Gastroesophageal sphincter (tissue), 3 donors: ENCODE measurements around the gene STS.

ENCODE experiments used
- EP300 ChIP-seq: sonication (generic); formaldehyde crosslinking; IDR thresholded peaks from one replicate; pipeline ENCODE4 v1.6.1; 2017; ENCODE audit warnings: antibody characterized with exemption, mild to moderate bottlenecking
- POLR2A ChIP-seq, 2 donors: fragments of 450-650 bp; IDR thresholded peaks; one replicate each; pipeline ENCODE4 v1.6.1; 2017; ENCODE audit warnings: antibody characterized with exemption in 2 of 2, mild to moderate bottlenecking in 2 of 2, moderate library complexity in 1 of 2
- POLR2AphosphoS5 ChIP-seq: sonication (generic); formaldehyde crosslinking; IDR thresholded peaks from one replicate; pipeline ENCODE4 v1.6.1; 2017; ENCODE audit warnings: antibody characterized with exemption
- TF ChIP-seq, protein P1 (sequence below), 4 experiments: fragments of 200-600 bp in 2 of 4; fragments of 450-650 bp in 2 of 4; sonication (generic) in 1 of 4; IDR thresholded peaks; one replicate each; pipeline ENCODE4 v1.5.1; 2017 to 2019; ENCODE audit warnings: antibody characterized with exemption in 4 of 4, mild to moderate bottlenecking in 2 of 4, moderate library complexity in 2 of 4

DNA sequence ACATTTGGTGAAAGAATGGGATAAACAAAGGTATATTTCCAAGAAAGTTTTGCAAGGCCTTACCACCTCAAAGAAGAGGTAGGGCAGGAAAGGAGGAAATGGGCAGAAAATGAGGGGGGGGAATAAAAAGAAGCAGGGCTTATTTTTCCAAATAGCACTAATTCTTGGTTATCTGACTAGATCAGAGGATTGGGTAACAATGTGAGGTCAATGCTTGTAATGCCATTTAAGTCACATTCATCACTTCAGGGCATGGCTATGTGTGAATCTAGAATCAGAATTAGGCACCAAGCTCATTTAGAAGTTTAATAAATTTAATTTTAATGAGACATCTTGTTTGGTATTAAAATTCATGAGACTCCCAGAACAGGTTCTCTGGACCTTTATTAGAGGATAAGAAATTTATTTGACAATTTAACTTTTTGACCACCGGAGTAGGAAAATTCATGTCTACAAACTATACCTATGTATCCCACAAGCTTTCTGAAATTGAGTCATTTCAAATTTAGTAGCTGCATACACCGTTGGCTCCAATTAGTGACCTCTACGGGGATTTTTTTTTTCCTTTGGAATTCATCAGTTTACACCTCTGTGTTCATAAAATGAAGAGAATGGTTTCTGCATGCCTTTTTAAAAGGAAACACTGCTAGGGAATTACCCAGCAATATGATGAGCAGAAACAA is 1.4 kb upstream of the STS start:
- TF ChIP-seq, protein P1, sequence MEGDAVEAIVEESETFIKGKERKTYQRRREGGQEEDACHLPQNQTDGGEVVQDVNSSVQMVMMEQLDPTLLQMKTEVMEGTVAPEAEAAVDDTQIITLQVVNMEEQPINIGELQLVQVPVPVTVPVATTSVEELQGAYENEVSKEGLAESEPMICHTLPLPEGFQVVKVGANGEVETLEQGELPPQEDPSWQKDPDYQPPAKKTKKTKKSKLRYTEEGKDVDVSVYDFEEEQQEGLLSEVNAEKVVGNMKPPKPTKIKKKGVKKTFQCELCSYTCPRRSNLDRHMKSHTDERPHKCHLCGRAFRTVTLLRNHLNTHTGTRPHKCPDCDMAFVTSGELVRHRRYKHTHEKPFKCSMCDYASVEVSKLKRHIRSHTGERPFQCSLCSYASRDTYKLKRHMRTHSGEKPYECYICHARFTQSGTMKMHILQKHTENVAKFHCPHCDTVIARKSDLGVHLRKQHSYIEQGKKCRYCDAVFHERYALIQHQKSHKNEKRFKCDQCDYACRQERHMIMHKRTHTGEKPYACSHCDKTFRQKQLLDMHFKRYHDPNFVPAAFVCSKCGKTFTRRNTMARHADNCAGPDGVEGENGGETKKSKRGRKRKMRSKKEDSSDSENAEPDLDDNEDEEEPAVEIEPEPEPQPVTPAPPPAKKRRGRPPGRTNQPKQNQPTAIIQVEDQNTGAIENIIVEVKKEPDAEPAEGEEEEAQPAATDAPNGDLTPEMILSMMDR (IDR thresholded peaks at IDR 0.05) = no peak
- TF ChIP-seq POLR2AphosphoS5 = no peak
- TF ChIP-seq POLR2A (IDR thresholded peaks at IDR 0.05) = no peak
- TF ChIP-seq EP300 = no peak
